HepG2 (cell line): ENCODE measurements around the gene SLC28A1. TPM values are rescaled to one million over a fixed set of nuclear protein-coding genes. Genes with fewer than 3 reads are reported as not detected.
A peak's percentile ranks its signal among the peaks of the same experiment; 100 is the strongest.

Source experiments
- AGO2 ChIP-seq: fragments of 200-400 bp; formaldehyde crosslinking; optimal IDR thresholded peaks from 2 replicates; pipeline ENCODE3; 2017; ENCODE audit warnings: mild to moderate bottlenecking, low read depth, low read length, moderate library complexity
- ARHGAP35 ChIP-seq: sonication (generic); formaldehyde crosslinking; IDR thresholded peaks from 2 replicates; pipeline ENCODE4 v1.9.0; 2022; ENCODE audit warnings: mild to moderate bottlenecking, inconsistent platforms, moderate library complexity, missing genetic modification reagents, borderline replicate concordance
- BRD4 ChIP-seq: sonication (generic); formaldehyde crosslinking; IDR thresholded peaks from 2 replicates; pipeline ENCODE4 v1.4.0; 2020; ENCODE audit warnings: missing genetic modification reagents
- CENPX ChIP-seq: sonication (generic); formaldehyde crosslinking; IDR thresholded peaks from 2 replicates; pipeline ENCODE4 v1.9.0; 2021; ENCODE audit warnings: mild to moderate bottlenecking, missing genetic modification reagents, moderate library complexity
- MAF1 ChIP-seq: sonication (generic); formaldehyde crosslinking; IDR thresholded peaks from 2 replicates; pipeline ENCODE4 v1.5.0; 2020; ENCODE audit warnings: missing genetic modification reagents, borderline replicate concordance
- MIXL1 ChIP-seq: IDR thresholded peaks from 2 replicates; pipeline ENCODE4 v1.6.1; 2016
- MZF1 ChIP-seq: sonication (generic); formaldehyde crosslinking; IDR thresholded peaks from 2 replicates; pipeline ENCODE4 v1.8.1; 2023; ENCODE audit warnings: mild to moderate bottlenecking, missing genetic modification reagents, borderline replicate concordance
- PHF8 ChIP-seq: sonication (generic); formaldehyde crosslinking; IDR thresholded peaks from 2 replicates; pipeline ENCODE4 v1.5.0; 2020; ENCODE audit warnings: missing genetic modification reagents
- POGZ ChIP-seq: sonication (generic); formaldehyde crosslinking; IDR thresholded peaks from 2 replicates; pipeline ENCODE4 v1.4.0; 2020; ENCODE audit warnings: mild to moderate bottlenecking, missing genetic modification reagents
- ZBTB3 ChIP-seq: sonication (generic); formaldehyde crosslinking; IDR thresholded peaks from 2 replicates; pipeline ENCODE4 v1.4.0; 2020; ENCODE audit warnings: low read depth, mild to moderate bottlenecking, moderate library complexity, missing genetic modification reagents, borderline replicate concordance
- ZMYM4 ChIP-seq: sonication (generic); formaldehyde crosslinking; IDR thresholded peaks from 2 replicates; pipeline ENCODE4 v1.8.1; 2023; ENCODE audit warnings: mild to moderate bottlenecking, missing genetic modification reagents
- ZNF205 ChIP-seq: IDR thresholded peaks from 2 replicates; pipeline ENCODE4 v1.6.1; 2018; ENCODE audit warnings: missing biosample characterization, missing genetic modification reagents
- ZNF260 ChIP-seq: sonication (generic); formaldehyde crosslinking; IDR thresholded peaks from 2 replicates; pipeline ENCODE4 v1.4.0; 2020; ENCODE audit warnings: missing genetic modification reagents, low read depth, mild to moderate bottlenecking, borderline replicate concordance
- ZNF3 ChIP-seq: IDR thresholded peaks from 2 replicates; pipeline ENCODE4 v1.7.0; 2017; ENCODE audit warnings: inconsistent platforms
- ZNF33B ChIP-seq: sonication (generic); formaldehyde crosslinking; IDR thresholded peaks from 2 replicates; pipeline ENCODE4 v1.5.1; 2020; ENCODE audit warnings: mild to moderate bottlenecking, missing genetic modification reagents
- ZSCAN9 ChIP-seq: IDR thresholded peaks from 2 replicates; pipeline ENCODE4 v1.6.1; 2016; ENCODE audit warnings: borderline replicate concordance
- polyA plus RNA-seq, 8 experiments: library from polyadenylated mRNA; depleted of rRNA in 3 of 8; stranded (reverse) in 7 of 8; unstranded in 1 of 8; fragments of >200 nt; fragmentation: Illumina TruSeq in 4 of 8; extraction: Trizol in 4 of 8; gene quantifications; 2 replicates each; pipeline versions ENCODE4 v1.2.1 to v1.2.3, GENCODE V29; 2011 to 2016; ENCODE audit warnings: low read depth in 4 of 8, missing spikeins in 1 of 8, mixed read lengths in 1 of 8; ENCODE audit not compliant: insufficient read depth in 1 of 8
- total RNA-seq, 5 experiments: library from RNA; depleted of rRNA; stranded (reverse); fragments of >200 nt; fragmentation: Illumina TruSeq; extraction: Trizol; gene quantifications; 2 replicates each; pipeline ENCODE4 v1.2.3, GENCODE V29; 2016; ENCODE audit warnings: low read depth in 1 of 5
- TF ChIP-seq, protein P1 (sequence below): sonication (generic); formaldehyde crosslinking; IDR thresholded peaks from 2 replicates; pipeline ENCODE4 v1.4.0; 2020; ENCODE audit warnings: missing genetic modification reagents, mild to moderate bottlenecking, borderline replicate concordance
- TF ChIP-seq, protein P2 (sequence below), 2 experiments: sonication (generic) in 1 of 2; formaldehyde crosslinking in 1 of 2; IDR thresholded peaks; 2 replicates each; pipeline versions ENCODE4 v1.4.0 to v1.6.1; 2016 to 2020; ENCODE audit warnings: borderline replicate concordance in 1 of 2, low read depth in 1 of 2, mild to moderate bottlenecking in 1 of 2, missing genetic modification reagents in 1 of 2
- TF ChIP-seq, protein P3 (sequence below): sonication (generic); formaldehyde crosslinking; IDR thresholded peaks from 2 replicates; pipeline ENCODE4 v1.8.1; 2022; ENCODE audit warnings: low read depth, mild to moderate bottlenecking, missing genetic modification reagents

SLC28A1 gene
- total and polyA plus RNA-seq, 2 of the 13 experiments (the other 11 are each of a cell fraction or from before 2014, with no cell fraction given), result 0.31 to 5.8 TPM

DNA sequence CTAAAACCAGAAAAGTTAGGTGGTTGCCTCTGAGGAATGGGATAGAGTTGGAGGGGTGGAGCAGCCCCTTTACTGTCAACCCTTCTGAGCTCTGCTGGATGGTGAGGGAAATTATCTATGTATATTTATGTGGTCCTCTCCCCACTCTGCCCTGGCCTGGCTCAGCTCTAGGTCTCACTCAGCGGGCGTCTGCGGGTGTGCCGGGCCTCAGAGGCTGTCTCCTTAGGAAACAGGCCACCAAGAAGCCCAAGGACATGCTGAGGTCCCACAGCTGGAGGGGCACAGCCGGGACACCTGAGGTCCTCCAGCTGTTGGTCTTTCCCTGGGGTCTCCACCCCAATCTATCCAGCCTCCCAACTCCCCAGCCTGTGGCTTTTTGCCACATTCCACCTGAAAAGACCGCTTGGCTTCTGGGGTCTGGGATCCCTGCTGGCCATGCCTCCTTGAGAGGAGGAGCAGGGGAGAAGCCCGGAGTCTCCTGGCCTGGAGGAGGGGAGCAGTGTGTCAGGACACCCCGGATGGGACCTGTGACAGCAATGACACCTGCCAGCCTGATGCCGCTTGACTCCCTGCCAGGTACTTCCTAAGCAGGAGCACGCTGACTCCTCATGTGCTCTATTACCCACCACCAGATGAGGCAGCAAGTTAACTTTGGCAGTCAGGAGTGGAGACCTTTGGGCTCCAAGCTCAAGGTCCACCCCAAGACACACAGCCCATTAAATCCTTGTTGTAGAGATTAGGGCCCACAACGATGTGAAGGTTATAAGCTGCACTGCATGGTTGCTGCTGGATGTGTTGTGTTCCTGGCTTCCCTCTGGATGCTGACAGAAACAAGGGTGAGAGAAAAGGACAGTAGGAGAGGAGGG lies at the start of gene SLC28A1 (continued):
- TF ChIP-seq, protein P1, sequence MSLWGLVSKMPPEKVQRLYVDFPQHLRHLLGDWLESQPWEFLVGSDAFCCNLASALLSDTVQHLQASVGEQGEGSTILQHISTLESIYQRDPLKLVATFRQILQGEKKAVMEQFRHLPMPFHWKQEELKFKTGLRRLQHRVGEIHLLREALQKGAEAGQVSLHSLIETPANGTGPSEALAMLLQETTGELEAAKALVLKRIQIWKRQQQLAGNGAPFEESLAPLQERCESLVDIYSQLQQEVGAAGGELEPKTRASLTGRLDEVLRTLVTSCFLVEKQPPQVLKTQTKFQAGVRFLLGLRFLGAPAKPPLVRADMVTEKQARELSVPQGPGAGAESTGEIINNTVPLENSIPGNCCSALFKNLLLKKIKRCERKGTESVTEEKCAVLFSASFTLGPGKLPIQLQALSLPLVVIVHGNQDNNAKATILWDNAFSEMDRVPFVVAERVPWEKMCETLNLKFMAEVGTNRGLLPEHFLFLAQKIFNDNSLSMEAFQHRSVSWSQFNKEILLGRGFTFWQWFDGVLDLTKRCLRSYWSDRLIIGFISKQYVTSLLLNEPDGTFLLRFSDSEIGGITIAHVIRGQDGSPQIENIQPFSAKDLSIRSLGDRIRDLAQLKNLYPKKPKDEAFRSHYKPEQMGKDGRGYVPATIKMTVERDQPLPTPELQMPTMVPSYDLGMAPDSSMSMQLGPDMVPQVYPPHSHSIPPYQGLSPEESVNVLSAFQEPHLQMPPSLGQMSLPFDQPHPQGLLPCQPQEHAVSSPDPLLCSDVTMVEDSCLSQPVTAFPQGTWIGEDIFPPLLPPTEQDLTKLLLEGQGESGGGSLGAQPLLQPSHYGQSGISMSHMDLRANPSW (CRISPR knock-in tag), result no peak
- TF ChIP-seq ZSCAN9, result peak; percentile 58; the same call in 1 of the 2 replicates
- no peak; the same call in 1 of the 2 replicates for TF ChIP-seq ZBTB3 (CRISPR knock-in tag)
- TF ChIP-seq ZNF33B (CRISPR knock-in tag), result no peak
- TF ChIP-seq PHF8, result no peak
- TF ChIP-seq CENPX (CRISPR knock-in tag), result no peak
- TF ChIP-seq, protein P2, sequence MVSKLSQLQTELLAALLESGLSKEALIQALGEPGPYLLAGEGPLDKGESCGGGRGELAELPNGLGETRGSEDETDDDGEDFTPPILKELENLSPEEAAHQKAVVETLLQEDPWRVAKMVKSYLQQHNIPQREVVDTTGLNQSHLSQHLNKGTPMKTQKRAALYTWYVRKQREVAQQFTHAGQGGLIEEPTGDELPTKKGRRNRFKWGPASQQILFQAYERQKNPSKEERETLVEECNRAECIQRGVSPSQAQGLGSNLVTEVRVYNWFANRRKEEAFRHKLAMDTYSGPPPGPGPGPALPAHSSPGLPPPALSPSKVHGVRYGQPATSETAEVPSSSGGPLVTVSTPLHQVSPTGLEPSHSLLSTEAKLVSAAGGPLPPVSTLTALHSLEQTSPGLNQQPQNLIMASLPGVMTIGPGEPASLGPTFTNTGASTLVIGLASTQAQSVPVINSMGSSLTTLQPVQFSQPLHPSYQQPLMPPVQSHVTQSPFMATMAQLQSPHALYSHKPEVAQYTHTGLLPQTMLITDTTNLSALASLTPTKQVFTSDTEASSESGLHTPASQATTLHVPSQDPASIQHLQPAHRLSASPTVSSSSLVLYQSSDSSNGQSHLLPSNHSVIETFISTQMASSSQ (IDR thresholded peaks at IDR 0.05; ENCODE audit: low read depth), result no peak
- TF ChIP-seq, protein P2 (CRISPR knock-in tag; IDR thresholded peaks at IDR 0.05; ENCODE audit: borderline replicate concordance), result no peak
- peak; percentile 67; the same call in 1 of the 2 replicates for TF ChIP-seq MIXL1 (CRISPR knock-in tag)
- TF ChIP-seq MZF1 (CRISPR knock-in tag), result no peak
- TF ChIP-seq, protein P3, sequence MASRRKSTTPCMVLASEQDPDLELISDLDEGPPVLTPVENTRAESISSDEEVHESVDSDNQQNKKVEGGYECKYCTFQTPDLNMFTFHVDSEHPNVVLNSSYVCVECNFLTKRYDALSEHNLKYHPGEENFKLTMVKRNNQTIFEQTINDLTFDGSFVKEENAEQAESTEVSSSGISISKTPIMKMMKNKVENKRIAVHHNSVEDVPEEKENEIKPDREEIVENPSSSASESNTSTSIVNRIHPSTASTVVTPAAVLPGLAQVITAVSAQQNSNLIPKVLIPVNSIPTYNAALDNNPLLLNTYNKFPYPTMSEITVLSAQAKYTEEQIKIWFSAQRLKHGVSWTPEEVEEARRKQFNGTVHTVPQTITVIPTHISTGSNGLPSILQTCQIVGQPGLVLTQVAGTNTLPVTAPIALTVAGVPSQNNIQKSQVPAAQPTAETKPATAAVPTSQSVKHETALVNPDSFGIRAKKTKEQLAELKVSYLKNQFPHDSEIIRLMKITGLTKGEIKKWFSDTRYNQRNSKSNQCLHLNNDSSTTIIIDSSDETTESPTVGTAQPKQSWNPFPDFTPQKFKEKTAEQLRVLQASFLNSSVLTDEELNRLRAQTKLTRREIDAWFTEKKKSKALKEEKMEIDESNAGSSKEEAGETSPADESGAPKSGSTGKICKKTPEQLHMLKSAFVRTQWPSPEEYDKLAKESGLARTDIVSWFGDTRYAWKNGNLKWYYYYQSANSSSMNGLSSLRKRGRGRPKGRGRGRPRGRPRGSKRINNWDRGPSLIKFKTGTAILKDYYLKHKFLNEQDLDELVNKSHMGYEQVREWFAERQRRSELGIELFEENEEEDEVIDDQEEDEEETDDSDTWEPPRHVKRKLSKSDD (CRISPR knock-in tag), result no peak
- peak; percentile 44; the same call in 1 of the 2 replicates for TF ChIP-seq ZMYM4 (CRISPR knock-in tag)
- TF ChIP-seq AGO2, result no peak
- TF ChIP-seq MAF1 (CRISPR knock-in tag), result no peak
- TF ChIP-seq POGZ, result no peak
- no peak for TF ChIP-seq BRD4 (CRISPR knock-in tag)
- TF ChIP-seq ZNF260 (CRISPR knock-in tag), result no peak
- no peak for TF ChIP-seq ZNF3
- no peak for TF ChIP-seq ARHGAP35 (CRISPR knock-in tag)
- TF ChIP-seq ZNF205, result no peak
